Right lobe of liver (tissue), 6 donors: Measurements from ENCODE around the gene SERPINB8. TPM values are rescaled to one million over a fixed set of nuclear protein-coding genes. Genes with fewer than 3 reads are reported as not detected.

Experiments used
- ATAC-seq, 4 donors: fragments of 200-7000 bp; cut with Tn5 transposase; one replicate each; pipeline ENCODE4 v1.9.1; 2020; ENCODE audit warnings: mild to moderate bottlenecking in 4 of 4, moderate library complexity in 4 of 4
- DNase-seq, 3 donors: peaks; one replicate each; pipeline ENCODE4 v3.0.0-alpha.2; 2020
- H3K27ac ChIP-seq, 3 donors: fragments of 200-600 bp; one replicate each; pipeline ENCODE4 v1.8.0; 2022
- H3K27me3 ChIP-seq, 2 donors: fragments of 200-600 bp; one replicate each; pipeline ENCODE4 v1.8.0; 2022
- H3K36me3 ChIP-seq, 4 donors: fragments of 200-600 bp; sonication (generic) in 1 of 4; one replicate each; pipeline versions ENCODE4 v1.5.1 to v1.8.0; 2017 to 2022; ENCODE audit warnings: control low read depth in 1 of 4
- H3K4me1 ChIP-seq, 4 donors: fragments of 200-600 bp; sonication (generic) in 1 of 4; one replicate each; pipeline versions ENCODE4 v1.5.1 to v1.8.0; 2017 to 2022; ENCODE audit warnings: control low read depth in 1 of 4
- H3K4me3 ChIP-seq, 3 donors: fragments of 200-600 bp; one replicate each; pipeline ENCODE4 v1.8.0; 2022
- H3K9me3 ChIP-seq, 4 donors: fragments of 200-600 bp; sonication (generic) in 1 of 4; one replicate each; pipeline versions ENCODE4 v1.5.1 to v1.8.0; 2017 to 2022; ENCODE audit warnings: control low read depth in 1 of 4
- POLR2A ChIP-seq: fragments of 450-650 bp; IDR thresholded peaks from one replicate; pipeline ENCODE4 v1.6.1; 2017; ENCODE audit warnings: antibody characterized with exemption, mild to moderate bottlenecking
- WGBS: methylation state at CpG from one replicate; pipeline ENCODE4 v1.1.6; 2018; ENCODE audit warnings: low coverage, low lambda C conversion rate; ENCODE audit not compliant: insufficient coverage; ENCODE audit errors: missing lambda C conversion rate; 5-methylcytosine and 5-hydroxymethylcytosine counted together
- intact Hi-C, 2 donors: fragments of 100-400 bp; cut with DNase I; formaldehyde crosslinking; loops; one replicate each; pipeline versions ENCODE4 v1.11.2 to v1.14.1; 2022
- total RNA-seq, 6 experiments: library from RNA; depleted of rRNA in 2 of 6; stranded (reverse); fragments of >200 nt in 2 of 6; fragmentation: NEBNext Ultra II Directional in 3 of 6; extraction: Animal tissue kit (Norgen Biotek cat#: 25700) in 3 of 6; gene quantifications; one replicate each; pipeline versions ENCODE4 v1.1.0 to v1.2.4, GENCODE V29; 2016 to 2023
- TF ChIP-seq, protein P1 (sequence below), 4 donors: fragments of 200-600 bp in 3 of 4; fragments of 450-650 bp in 1 of 4; IDR thresholded peaks; one replicate each; pipeline versions ENCODE4 v1.5.1 to v1.8.0; 2016 to 2022; ENCODE audit warnings: antibody characterized with exemption in 4 of 4, mild to moderate bottlenecking in 2 of 4
- donor health status: DM: no; HTN: yes; CAD: no.
- donor health status: DM: no; HTN: no; CAD: no.
- donor health status: DM: no; HTN: no; CAD: no.
- donor health status: DM: no; HTN: yes; CAD: no.
- donor health status: DM: no; HTN: yes; CAD: no.

The SERPINB8 gene
- total RNA-seq, 6 experiments from 2014 or later: 2.8 to 44.2 (median 16.8) TPM

DNA sequence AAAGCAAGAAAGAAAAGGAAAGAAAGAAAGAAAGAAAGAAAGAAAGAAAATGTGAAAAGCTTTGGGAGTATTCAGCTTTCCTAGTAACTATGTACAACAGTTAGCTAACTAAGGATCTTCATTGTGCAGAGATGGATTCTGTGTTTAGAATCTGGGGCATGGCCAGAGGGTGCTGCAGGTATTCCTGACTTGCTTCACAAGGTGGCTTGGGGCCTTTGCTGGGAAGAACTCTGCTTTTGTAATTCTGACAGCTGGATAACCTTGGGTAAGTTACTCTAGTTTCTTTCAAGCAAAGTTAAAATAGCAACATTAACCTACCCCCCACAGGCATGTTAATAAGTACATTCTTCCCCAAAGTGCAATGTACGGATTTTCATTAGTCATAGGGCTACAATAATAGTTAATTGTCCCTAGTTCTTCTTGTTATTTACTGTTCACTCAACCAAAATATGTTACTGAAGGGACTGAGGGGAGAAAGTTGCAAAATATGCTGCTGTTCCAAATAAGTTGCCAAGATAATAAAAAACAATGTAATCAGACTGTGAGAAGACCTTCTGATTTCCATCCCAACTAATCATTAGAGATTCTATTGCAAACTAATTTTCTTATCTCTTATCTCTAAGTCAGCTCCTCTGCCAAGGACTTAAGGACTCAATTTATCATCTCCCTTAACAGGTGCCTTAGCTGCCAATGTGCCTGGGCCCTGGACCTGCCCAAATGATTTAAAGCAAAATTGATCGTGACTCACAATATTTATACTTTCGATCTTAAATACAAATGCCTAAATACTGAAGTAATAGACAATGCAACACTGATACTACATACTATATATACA is 50.3 kb downstream of the SERPINB8 start:
- H3K4me1 ChIP-seq: no peaks in the 10 kb centered on the region
- TF ChIP-seq, protein P1, sequence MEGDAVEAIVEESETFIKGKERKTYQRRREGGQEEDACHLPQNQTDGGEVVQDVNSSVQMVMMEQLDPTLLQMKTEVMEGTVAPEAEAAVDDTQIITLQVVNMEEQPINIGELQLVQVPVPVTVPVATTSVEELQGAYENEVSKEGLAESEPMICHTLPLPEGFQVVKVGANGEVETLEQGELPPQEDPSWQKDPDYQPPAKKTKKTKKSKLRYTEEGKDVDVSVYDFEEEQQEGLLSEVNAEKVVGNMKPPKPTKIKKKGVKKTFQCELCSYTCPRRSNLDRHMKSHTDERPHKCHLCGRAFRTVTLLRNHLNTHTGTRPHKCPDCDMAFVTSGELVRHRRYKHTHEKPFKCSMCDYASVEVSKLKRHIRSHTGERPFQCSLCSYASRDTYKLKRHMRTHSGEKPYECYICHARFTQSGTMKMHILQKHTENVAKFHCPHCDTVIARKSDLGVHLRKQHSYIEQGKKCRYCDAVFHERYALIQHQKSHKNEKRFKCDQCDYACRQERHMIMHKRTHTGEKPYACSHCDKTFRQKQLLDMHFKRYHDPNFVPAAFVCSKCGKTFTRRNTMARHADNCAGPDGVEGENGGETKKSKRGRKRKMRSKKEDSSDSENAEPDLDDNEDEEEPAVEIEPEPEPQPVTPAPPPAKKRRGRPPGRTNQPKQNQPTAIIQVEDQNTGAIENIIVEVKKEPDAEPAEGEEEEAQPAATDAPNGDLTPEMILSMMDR (IDR thresholded peaks at IDR 0.05): no peak
- TF ChIP-seq POLR2A: no peak
- 76% methylated on average over 3 of the region's 3 CpGs for WGBS
- DNase-seq (no peak), ATAC-seq (no peak)
- no peak overlapping the region for H3K27ac ChIP-seq
- no peak overlapping the region for H3K4me3 ChIP-seq
- H3K27me3 ChIP-seq: no peaks in the 10 kb centered on the region
- no peaks in the 10 kb centered on the region for H3K9me3 ChIP-seq
- intact Hi-C loops: no loop called here
- H3K36me3 ChIP-seq: no peaks in the 10 kb centered on the region

DNA sequence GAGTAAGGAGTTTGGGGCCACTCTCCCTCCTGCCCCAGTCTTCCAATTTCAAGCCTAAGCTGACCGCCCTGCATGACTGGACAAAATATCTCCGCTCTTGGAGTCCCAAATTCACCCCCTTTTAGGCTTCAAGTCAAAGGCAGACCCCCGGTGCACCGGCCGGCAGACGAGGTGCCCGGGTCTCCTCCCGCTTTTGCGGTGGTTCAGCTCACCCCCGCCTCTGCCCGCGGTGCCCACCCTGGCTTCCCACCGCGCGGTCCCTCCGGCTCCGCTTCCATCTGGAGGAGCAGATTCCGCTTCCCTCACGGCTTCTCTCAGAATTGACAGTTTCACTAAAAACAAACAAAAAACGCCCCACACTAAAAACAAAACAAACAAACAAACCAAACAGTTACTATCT is 56.5 kb downstream of the SERPINB8 start:
- intact Hi-C loops: no loop called here
- Histone ChIP-seq H3K27me3 (no peaks in the 10 kb centered on the region), H3K27ac (no peak overlapping the region), H3K4me3 (no peak overlapping the region), H3K4me1 (no peaks in the 10 kb centered on the region), H3K9me3 (no peaks in the 10 kb centered on the region), H3K36me3 (no peaks in the 10 kb centered on the region)
- TF ChIP-seq, protein P1 (IDR thresholded peaks at IDR 0.05): no peak
- no peak for TF ChIP-seq POLR2A
- 88% methylated on average over 20 of the region's 20 CpGs for WGBS
- ATAC-seq (no peak), DNase-seq (no peak)

DNA sequence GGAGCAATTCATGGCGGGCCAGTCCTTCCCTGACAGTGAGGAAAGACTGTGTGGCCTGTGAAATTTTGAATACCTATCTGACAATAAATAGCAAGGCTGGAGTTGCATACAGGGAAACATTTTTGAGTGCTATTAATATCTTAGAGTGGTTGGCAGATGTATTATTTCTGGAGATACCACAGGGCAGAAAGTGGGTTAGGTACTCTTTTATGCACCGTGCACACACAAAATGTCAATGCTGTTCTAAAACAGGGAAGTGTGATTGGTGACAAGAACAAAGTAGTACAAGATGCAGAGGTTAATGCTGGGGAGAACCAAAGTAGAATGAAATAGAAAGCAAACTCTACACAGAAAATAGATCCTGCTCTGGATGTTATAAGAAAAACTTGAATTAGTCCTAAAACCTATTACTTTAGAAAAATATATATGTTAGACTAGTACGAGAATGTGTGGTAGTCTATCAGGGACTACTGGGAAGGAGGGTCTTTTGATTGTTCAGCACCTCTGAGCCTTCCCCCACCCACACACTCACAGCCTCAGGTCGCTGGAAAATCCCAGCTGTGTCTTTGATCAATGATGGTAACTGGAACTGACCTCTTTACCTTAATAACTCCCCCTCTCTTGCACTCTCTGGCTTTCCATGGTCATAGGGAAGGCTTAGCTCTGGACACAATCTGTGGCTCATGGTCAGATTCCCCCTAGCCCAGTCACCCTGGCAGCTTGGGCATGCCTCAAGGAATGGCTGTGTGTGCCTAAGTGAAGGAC is 58.2 kb downstream of the SERPINB8 start:
- ATAC-seq (no peak), DNase-seq (no peak)
- Histone ChIP-seq H3K4me3 (no peak overlapping the region), H3K27me3 (no peaks in the 10 kb centered on the region), H3K9me3 (no peaks in the 10 kb centered on the region), H3K27ac (no peak overlapping the region), H3K4me1 (no peaks in the 10 kb centered on the region), H3K36me3 (no peaks in the 10 kb centered on the region)
- WGBS: 51% methylated on average over 3 of the region's 4 CpGs
- intact Hi-C loops: no loop called here
- no peak for TF ChIP-seq POLR2A
- TF ChIP-seq, protein P1 (IDR thresholded peaks at IDR 0.05): no peak

DNA sequence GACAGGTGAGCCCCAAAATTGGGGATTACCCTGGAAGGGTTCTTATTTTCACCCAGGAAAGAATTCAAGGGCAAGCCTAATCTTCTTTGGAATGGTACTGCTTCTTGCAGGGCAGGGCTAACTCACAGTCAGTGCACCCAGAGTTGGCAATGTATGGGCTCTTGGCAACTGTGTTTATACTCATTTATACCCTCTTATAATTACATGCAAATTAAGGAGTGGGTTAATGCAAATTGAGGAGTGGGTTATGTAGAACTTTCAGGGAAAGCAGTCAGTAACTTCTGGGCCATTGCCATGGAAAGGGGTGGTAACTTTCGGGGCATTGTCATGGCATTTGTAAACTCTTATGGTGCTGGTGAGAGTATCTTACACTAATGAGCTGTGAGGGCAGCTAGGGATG is 59.2 kb downstream of the SERPINB8 start:
- ATAC-seq (no peak), DNase-seq (no peak)
- Histone ChIP-seq H3K27ac (no peak overlapping the region), H3K9me3 (no peaks in the 10 kb centered on the region), H3K4me3 (no peak overlapping the region), H3K4me1 (no peaks in the 10 kb centered on the region), H3K27me3 (no peaks in the 10 kb centered on the region), H3K36me3 (no peaks in the 10 kb centered on the region)
- TF ChIP-seq POLR2A: no peak
- TF ChIP-seq, protein P1 (IDR thresholded peaks at IDR 0.05): no peak
- intact Hi-C loops: no loop called here
- 50% methylated on average over 1 of the region's 1 CpG for whole genome bisulfite sequencing
